ENCODE results near the gene ZNF791.
"Not testable (repeated sequence)": the region's sequence is repeated elsewhere in the genome, so short reads cannot be mapped to it uniquely, and the experiment has no call there.

The ZNF791 gene

DNA sequence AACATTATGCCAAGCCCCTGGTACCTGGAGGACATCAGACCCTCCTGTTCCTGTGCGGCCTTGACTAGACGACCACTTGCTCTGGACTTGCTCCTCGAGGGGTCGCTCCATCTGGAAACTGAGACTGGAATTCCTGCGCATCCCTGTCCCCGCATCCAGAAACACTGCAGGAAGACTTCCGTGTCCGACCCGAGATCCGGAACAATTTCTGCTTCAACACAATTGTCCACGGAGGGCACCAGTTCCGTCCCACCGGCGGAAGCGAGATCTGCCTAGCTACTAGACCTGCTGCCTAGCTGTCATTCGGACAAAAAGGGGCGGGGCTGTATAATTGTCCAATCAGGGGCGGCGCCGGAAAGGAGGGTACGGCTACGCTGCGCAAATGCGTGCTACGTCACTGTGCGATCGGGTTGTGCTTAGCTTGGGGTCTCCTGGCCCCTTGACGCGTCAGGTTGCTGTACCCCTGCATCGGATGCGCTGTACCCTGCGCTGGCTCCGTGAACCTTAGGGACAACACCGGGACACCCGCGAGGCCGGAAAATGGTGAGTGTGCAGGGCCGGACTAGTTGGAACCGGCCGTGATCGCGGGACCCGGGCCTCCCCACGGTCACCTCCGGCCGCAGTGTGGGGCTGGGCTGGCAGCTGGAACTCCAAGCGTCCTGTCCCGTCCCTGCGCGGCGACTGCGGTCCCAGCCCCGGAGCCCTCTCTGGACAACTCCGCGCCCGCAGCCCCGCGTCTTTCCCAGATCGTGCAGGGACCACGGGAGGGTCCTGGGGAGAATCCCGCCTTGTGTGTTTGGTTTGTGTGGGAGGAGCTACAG is at the start of gene ZNF791, which contains the start of gene ZNF490:
ZNF791 (plus strand) TSS at position 381 of the 821 bp plus-strand sequence; CDS start at position 541, 160 bp downstream.
ZNF490 (minus strand) TSS at position 274 of the 821 bp plus-strand sequence; CDS start at position 141, 133 bp downstream.
- peak within 1 kb of the TSS; percentile 93 for H3K4me3 ChIP-seq
- in situ Hi-C loops (cut with MboI; ENCODE audit: low sequenced_read_pairs): no loop called here
- peaks cover 5% of the 10 kb centered on the region for H3K4me1 ChIP-seq
- no peaks in the 10 kb centered on the region for H3K9me3 ChIP-seq
- no peaks in the 10 kb centered on the region for H3K27me3 ChIP-seq (ENCODE audit: low read depth)
- peak; percentile 93 to 99 for DNase-seq (ENCODE audit: low spot score in 2 of 2)
- H3K36me3 ChIP-seq (replicated peaks): peaks cover 18% of the 10 kb centered on the region

DNA sequence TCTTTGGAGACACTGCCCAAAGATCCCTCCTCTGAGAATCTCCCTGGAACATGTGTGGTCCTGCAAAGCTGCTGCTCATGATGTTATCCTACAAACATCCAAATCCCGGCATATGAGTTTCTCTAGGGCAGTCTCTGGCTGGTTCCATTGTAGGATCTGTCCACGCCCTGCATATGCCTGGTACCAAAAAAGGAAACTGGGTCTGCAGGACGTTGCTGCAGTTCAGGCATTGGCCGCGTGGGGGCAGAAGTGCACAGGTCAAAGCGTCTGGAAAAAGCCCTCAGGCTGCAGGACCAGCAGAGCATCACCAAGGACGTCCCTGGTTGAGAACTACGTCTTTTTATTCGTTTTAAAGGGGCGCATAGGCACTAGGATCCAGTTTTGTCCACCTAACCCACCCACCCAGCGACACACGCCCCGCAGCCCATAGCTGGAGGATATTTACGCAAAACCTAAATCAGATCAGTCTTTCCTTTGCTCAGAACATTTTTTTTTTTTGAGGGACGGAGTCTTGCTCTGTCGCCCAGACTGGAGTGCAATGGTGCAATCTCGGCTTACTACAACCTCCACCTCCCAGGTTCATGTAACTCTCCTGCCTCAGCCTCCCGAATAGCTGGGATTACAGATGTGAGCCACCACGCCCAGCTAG is 46.6 kb upstream of the ZNF791 start:
- peak; percentile 71 to 95 for DNase-seq (ENCODE audit: low spot score in 2 of 2)
- in situ Hi-C loops (cut with MboI; ENCODE audit: low sequenced_read_pairs): loop anchor here (5.0 kb wide), 1 partner anchor 108 kb away; no protein-coding TSS in a partner anchor
- no peaks in the 10 kb centered on the region for H3K9me3 ChIP-seq
- no peaks in the 10 kb centered on the region for H3K27me3 ChIP-seq (ENCODE audit: low read depth)
- no peaks in the 10 kb centered on the region for H3K36me3 ChIP-seq (replicated peaks)
- no peak overlapping the region for H3K4me3 ChIP-seq
- H3K4me1 ChIP-seq: no peaks in the 10 kb centered on the region

DNA sequence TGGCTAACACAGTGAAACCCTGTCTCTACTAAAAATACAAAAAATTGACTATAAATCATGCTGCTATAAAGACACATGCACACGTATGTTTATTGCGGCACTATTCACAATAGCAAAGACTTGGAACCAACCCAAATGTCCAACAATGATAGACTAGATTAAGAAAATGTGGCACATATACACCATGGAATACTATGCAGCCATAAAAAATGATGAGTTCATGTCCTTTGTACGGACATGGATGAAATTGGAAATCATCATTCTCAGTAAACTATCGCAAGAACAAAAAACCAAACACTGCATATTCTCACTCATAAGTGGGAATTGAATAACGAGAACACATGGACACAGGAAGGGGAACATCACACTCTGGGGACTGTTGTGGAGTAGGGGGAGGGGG is 44.3 kb upstream of the ZNF791 start:
- H3K36me3 ChIP-seq (replicated peaks); H3K4me3 ChIP-seq; H3K4me1 ChIP-seq; H3K9me3 ChIP-seq; DNase-seq (ENCODE audit: low spot score in 2 of 2); H3K27me3 ChIP-seq (ENCODE audit: low read depth); in situ Hi-C loops (cut with MboI; ENCODE audit: low sequenced_read_pairs): not testable (repeated sequence)

DNA sequence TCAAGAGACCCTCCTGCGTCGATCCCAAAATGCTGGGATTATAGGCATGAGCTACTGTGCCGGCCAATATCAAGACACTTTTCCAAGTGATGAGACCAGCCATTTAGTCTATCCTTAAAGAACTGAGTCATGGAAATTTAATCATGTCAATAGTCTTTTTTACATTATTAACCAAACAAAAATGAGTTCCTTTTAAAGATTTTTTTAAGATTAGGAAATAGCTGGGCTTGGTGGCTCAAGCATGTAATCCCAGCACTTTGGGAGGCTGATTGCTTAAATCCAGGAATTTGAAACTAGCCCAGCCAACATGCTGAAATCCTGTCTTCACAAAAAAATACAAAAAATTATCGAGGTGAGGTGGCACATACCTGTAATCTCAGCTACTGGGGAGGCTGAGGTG is 42.8 kb upstream of the ZNF791 start:
- no peaks in the 10 kb centered on the region for H3K4me1 ChIP-seq
- in situ Hi-C loops (cut with MboI; ENCODE audit: low sequenced_read_pairs): no loop called here
- no peaks in the 10 kb centered on the region for H3K36me3 ChIP-seq (replicated peaks)
- no peak overlapping the region for H3K4me3 ChIP-seq
- no peak for DNase-seq (ENCODE audit: low spot score in 2 of 2)
- H3K9me3 ChIP-seq: no peaks in the 10 kb centered on the region
- H3K27me3 ChIP-seq (ENCODE audit: low read depth): no peaks in the 10 kb centered on the region

DNA sequence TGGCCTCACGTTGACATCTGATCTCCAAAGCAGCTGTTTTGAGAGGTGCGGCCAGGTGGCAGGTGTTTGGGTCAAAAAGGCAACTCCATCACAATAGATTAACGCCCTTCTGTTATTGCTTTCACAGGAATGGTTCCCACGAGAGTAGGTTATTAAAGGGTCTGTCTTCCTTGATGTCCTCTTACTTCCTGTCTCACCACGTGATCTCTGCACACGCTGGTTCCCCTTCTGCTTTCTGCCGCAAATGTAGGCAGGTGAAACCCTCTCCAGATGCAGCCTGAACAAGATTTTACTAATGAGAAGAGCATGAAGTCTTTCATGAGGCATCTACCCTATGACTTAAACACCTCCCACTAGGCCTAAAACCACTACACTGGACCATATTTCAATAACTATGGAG is 36.7 kb upstream of the ZNF791 start:
- H3K4me1 ChIP-seq: no peaks in the 10 kb centered on the region
- H3K27me3 ChIP-seq (ENCODE audit: low read depth): no peaks in the 10 kb centered on the region
- no peaks in the 10 kb centered on the region for H3K9me3 ChIP-seq
- 0 out of 2 replicates have a peak, but pooled peaks cover 3% of the 10 kb centered on the region for H3K36me3 ChIP-seq (replicated peaks)
- in situ Hi-C loops (cut with MboI; ENCODE audit: low sequenced_read_pairs): no loop called here
- H3K4me3 ChIP-seq: no peak overlapping the region
- DNase-seq (ENCODE audit: low spot score in 2 of 2): no peak

DNA sequence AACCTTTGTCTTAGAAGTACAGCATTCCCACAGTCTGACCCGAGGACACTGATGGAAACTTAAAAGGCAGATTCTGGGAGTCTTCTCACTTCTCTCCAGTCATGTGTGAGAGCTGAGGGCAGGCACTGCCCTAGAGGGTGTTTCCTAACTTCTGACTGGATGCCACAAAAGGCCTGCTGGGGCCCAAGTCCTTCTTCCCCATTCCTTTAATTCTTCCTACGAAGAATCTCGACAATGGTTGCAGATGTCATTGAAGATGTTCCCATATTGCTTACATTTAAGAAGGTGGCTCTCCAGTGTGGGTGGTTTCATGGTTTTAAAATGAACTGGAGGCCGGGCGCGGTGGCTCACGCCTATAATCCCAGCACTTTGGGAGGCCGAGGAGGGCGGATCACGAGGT is 32.1 kb upstream of the ZNF791 start:
- H3K9me3 ChIP-seq: peaks cover 14% of the 10 kb centered on the region
- H3K4me3 ChIP-seq: no peak overlapping the region
- DNase-seq (ENCODE audit: low spot score in 2 of 2): no peak
- H3K36me3 ChIP-seq (replicated peaks): peaks cover 24% of the 10 kb centered on the region
- no peaks in the 10 kb centered on the region for H3K27me3 ChIP-seq (ENCODE audit: low read depth)
- no peaks in the 10 kb centered on the region for H3K4me1 ChIP-seq
- in situ Hi-C loops (cut with MboI; ENCODE audit: low sequenced_read_pairs): no loop called here

DNA sequence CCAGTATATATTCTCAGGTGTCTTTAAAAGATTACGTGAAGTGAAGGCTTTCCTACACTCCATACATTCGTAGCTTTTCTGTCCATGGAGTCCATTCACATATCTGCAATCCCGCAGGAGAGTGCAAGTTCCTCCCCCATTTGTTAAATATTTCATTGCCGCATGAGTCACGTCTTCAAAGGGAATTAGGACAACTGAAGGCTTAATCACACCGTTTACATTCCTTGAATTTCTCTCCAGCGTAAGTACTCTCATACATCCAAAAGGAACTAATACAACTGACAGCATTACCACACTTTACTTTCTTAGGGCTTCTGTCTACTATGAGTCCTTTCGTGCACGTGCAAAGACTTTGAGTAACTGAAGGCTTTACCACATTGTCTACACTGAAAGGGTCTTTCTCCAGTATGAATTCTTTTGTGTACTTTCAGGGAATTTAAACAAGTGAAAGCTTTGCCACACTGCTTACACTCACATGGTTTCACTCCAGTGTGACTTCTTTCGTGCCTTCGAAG is 30.5 kb upstream of the ZNF791 start:
- no peak for DNase-seq (ENCODE audit: low spot score in 2 of 2)
- H3K9me3 ChIP-seq: peaks cover 14% of the 10 kb centered on the region
- in situ Hi-C loops (cut with MboI; ENCODE audit: low sequenced_read_pairs): no loop called here
- H3K36me3 ChIP-seq (replicated peaks): peaks cover 24% of the 10 kb centered on the region
- no peaks in the 10 kb centered on the region for H3K27me3 ChIP-seq (ENCODE audit: low read depth)
- no peak overlapping the region for H3K4me3 ChIP-seq
- no peaks in the 10 kb centered on the region for H3K4me1 ChIP-seq

DNA sequence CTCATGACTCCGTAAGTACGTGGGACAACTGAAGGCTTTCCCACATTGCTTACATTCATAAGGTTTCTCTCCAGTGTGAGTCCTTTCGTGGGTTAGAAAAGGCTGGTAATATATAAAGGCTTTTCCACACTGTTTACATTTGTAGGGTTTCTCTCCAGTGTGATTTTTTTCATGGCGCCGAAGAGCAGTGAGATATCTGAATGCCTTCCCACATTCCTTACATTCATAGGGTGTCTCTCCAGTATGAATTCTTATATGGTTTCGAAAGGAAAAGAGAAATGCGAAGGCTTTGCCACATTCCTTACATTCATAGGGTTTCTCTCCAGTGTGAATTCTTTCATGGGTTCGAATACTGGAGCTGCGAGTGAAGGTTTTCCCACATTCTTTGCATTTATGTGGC is 29.6 kb upstream of the ZNF791 start:
- peaks cover 14% of the 10 kb centered on the region for H3K9me3 ChIP-seq
- H3K4me1 ChIP-seq: no peaks in the 10 kb centered on the region
- DNase-seq (ENCODE audit: low spot score in 2 of 2): no peak
- H3K27me3 ChIP-seq (ENCODE audit: low read depth): no peaks in the 10 kb centered on the region
- no peak overlapping the region for H3K4me3 ChIP-seq
- H3K36me3 ChIP-seq (replicated peaks): peaks cover 24% of the 10 kb centered on the region
- in situ Hi-C loops (cut with MboI; ENCODE audit: low sequenced_read_pairs): no loop called here

DNA sequence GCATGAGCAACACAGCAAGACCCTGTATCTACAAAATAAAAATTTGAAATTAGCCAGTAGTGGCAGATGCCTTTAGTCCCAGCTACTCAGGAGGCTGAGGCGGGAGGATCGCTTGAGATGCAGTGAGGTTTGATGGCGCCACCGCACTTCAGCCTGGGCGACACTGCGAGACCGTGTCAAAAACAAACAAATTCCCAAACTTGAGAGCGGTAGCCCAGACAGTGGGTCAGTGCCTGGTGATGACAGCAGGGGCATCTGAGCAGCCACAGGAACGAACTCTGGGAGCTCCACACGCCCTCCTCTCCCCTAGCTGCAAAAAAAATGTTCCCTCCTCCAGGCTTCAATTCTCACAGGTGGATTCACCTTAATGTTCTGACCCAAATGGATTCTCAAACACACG is 14.2 kb upstream of the ZNF791 start:
- Histone ChIP-seq H3K4me3 (no peak overlapping the region), H3K27me3 (ENCODE audit: low read depth) (no peaks in the 10 kb centered on the region), H3K4me1 (no peaks in the 10 kb centered on the region), H3K9me3 (no peaks in the 10 kb centered on the region), H3K36me3 (replicated peaks) (no peaks in the 10 kb centered on the region)
- no peak for DNase-seq (ENCODE audit: low spot score in 2 of 2)
- in situ Hi-C loops (cut with MboI; ENCODE audit: low sequenced_read_pairs): no loop called here

DNA sequence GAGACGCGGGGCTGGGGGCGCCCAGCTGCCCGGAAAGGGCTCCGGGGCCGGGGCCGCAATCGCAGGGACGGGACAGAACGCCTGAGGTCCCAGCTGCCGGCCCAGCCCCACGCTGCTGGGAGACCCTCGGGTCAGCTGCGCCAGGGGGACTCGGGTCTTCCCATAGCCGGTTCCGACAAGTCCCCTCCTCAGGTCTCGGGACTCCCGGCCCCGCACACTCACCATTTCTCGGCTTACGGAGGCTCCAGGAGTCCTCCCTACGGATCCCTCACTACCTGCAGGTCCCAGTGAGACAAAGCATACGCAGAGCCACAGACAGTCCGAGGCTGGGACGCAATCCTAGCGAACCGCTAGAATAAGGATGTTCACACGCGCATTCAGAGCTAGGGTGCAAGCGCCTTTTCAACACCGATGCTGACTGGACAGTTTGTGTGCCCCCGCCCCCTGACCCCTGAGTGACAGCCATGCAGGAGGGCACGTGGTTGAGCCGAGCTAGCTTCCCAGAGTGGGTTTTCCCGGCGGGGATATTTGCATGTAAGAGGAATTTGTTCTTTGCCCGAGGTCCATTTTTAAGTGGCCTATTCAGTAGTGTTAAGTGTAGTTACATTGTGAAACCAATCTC is 13.7 kb upstream of the ZNF791 start:
- H3K27me3 ChIP-seq (ENCODE audit: low read depth): no peaks in the 10 kb centered on the region
- H3K4me1 ChIP-seq: no peaks in the 10 kb centered on the region
- no peaks in the 10 kb centered on the region for H3K9me3 ChIP-seq
- no peak overlapping the region for H3K4me3 ChIP-seq
- H3K36me3 ChIP-seq (replicated peaks): no peaks in the 10 kb centered on the region
- no peak for DNase-seq (ENCODE audit: low spot score in 2 of 2)
- in situ Hi-C loops (cut with MboI; ENCODE audit: low sequenced_read_pairs): no loop called here

DNA sequence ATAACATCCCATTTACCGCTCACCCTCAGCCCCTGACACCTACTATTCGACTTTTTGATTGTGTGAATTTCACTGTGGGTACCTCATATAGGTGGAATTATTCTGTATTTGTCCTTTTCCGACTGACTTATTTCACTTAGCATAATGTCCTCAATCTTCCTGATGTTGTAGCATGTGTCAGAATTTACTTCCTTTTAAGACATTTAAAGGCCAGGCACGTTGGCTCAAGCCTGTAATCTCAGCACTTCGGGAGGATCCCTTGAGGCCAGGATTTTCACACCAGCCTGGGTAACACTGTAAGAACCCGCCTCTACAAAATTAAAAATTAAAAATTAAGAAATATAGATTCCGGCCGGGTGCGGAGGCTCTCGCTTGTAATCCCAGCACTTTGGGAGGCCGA is 13.1 kb upstream of the ZNF791 start:
- Histone ChIP-seq H3K4me1 (no peaks in the 10 kb centered on the region), H3K9me3 (no peaks in the 10 kb centered on the region), H3K4me3 (no peak overlapping the region), H3K36me3 (replicated peaks) (no peaks in the 10 kb centered on the region), H3K27me3 (ENCODE audit: low read depth) (no peaks in the 10 kb centered on the region)
- no peak for DNase-seq (ENCODE audit: low spot score in 2 of 2)
- in situ Hi-C loops (cut with MboI; ENCODE audit: low sequenced_read_pairs): no loop called here

DNA sequence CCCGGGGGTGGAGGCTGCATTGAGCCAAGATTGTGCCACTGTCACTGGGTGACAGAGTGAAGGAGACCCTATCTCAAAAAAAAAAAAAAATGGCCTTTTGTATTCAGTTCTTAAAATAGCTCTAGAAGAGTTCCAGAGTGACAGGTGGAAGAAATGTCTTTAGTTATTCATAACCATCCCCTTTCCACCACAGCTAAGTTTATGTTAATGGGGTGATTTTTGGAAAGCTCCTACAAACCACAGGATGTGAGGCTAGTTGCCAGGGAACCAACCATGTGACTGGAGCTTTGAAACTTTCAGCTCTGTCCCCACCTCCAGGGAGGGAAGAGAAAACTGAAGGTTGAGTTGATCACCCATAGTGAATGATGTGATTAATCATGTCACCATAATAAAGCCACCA is 7.0 kb upstream of the ZNF791 start:
- Histone ChIP-seq H3K4me3 (no peak overlapping the region), H3K36me3 (replicated peaks) (no peaks in the 10 kb centered on the region; the same call in 1 of the 2 replicates), H3K27me3 (ENCODE audit: low read depth) (no peaks in the 10 kb centered on the region), H3K4me1 (no peaks in the 10 kb centered on the region), H3K9me3 (no peaks in the 10 kb centered on the region)
- in situ Hi-C loops (cut with MboI; ENCODE audit: low sequenced_read_pairs): no loop called here
- peak in 1 of 2 experiments; percentile 17 for DNase-seq (ENCODE audit: low spot score in 2 of 2)

DNA sequence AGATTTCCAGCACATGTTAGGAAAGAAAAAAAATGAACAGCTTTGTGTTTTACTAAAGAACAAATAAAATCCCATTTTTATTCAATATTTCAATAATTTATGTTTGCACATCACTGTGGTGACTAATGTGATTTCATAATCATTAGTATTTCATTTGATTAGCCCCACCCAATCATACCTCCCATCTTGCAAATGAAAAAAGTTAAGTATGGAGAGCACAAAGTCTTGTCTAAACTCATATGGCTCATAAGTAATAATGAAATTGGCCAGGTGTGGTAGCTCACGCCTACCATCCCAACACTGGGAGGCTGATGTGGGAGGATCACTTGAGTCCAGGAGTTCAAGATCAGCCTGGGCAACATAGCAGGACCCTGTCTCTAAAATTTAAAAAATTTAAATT is 3.9 kb upstream of the ZNF791 start:
- Histone ChIP-seq H3K4me3 (no peak overlapping the region), H3K36me3 (replicated peaks) (peaks cover 3% of the 10 kb centered on the region; the same call in 1 of the 2 replicates), H3K9me3 (no peaks in the 10 kb centered on the region), H3K27me3 (ENCODE audit: low read depth) (no peaks in the 10 kb centered on the region), H3K4me1 (peaks cover 3% of the 10 kb centered on the region)
- in situ Hi-C loops (cut with MboI; ENCODE audit: low sequenced_read_pairs): no loop called here
- no peak for DNase-seq (ENCODE audit: low spot score in 2 of 2)

DNA sequence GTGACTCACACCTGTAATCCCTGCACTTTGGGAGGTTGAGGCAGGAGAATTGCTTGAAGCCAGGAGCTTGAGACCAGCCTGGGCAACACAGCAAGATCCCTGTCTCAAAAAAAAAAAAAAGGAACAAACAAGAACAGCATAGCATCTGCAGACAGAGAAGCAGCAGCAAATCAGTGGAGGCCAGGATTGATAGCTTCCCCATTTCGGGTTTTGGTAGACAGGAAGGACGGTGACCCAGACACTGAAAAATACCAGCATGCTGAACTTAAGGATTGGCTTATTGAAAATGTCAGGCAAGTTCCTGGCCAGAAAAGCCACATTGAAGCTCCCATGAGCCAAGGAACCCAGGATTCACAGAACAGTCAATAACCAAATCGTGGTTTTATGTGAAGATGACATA is 3.1 kb upstream of the ZNF791 start:
- Histone ChIP-seq H3K27me3 (ENCODE audit: low read depth) (no peaks in the 10 kb centered on the region), H3K4me1 (peaks cover 5% of the 10 kb centered on the region), H3K9me3 (no peaks in the 10 kb centered on the region), H3K36me3 (replicated peaks) (peaks cover 3% of the 10 kb centered on the region; the same call in 1 of the 2 replicates), H3K4me3 (no peak overlapping the region)
- in situ Hi-C loops (cut with MboI; ENCODE audit: low sequenced_read_pairs): no loop called here
- DNase-seq (ENCODE audit: low spot score in 2 of 2): no peak

All from HAP-1 (cell line).